Psoas muscle (tissue), 8 donors: ENCODE results near the gene TGFBR3L. TPM values are rescaled to one million over a fixed set of nuclear protein-coding genes. Genes with fewer than 3 reads are reported as not detected.
"Not testable (repeated sequence)": the region's sequence is repeated elsewhere in the genome, so short reads cannot be mapped to it uniquely, and the experiment has no call there.

Source experiments
- ATAC-seq, 4 donors: fragments of 200-7000 bp; cut with Tn5 transposase; one replicate each; pipeline ENCODE4 v1.9.1; 2020; ENCODE audit warnings: moderate library complexity in 3 of 4, mild to moderate bottlenecking in 2 of 4
- DNase-seq, 2 donors: peaks; one replicate each; pipeline ENCODE4 v3.0.0-alpha.2; 2020
- H3K27ac ChIP-seq: fragments of 200-600 bp; one replicate; pipeline ENCODE4 v1.8.0; 2022
- H3K27me3 ChIP-seq, 3 donors: fragments of 200-600 bp in 1 of 3; one replicate each; pipeline versions ENCODE4 v1.6.1 to v1.8.0; 2013 to 2022; ENCODE audit warnings: low read length in 2 of 3, mild to moderate bottlenecking in 2 of 3, moderate library complexity in 1 of 3; ENCODE audit not compliant: insufficient read depth in 3 of 3
- H3K36me3 ChIP-seq, 2 donors: fragments of 200-600 bp in 1 of 2; one replicate each; pipeline versions ENCODE4 v1.6.1 to v1.8.0; 2013 to 2022; ENCODE audit warnings: low read depth in 1 of 2, mild to moderate bottlenecking in 1 of 2, moderate library complexity in 1 of 2; ENCODE audit not compliant: insufficient read depth in 1 of 2
- H3K4me1 ChIP-seq: fragments of 200-600 bp; one replicate; pipeline ENCODE4 v1.8.0; 2022
- H3K4me3 ChIP-seq: fragments of 200-600 bp; one replicate; pipeline ENCODE4 v1.8.0; 2022; ENCODE audit warnings: mild to moderate bottlenecking
- H3K9me3 ChIP-seq: fragments of 200-600 bp; one replicate; pipeline ENCODE4 v1.8.0; 2022
- CTCF ChIP-seq: fragments of 200-600 bp; IDR thresholded peaks from one replicate; pipeline ENCODE4 v1.8.0; 2022; ENCODE audit warnings: antibody characterized with exemption
- WGBS, 3 donors: extraction: QIAGEN DNeasy Blood & Tissue Kit; methylation state at CpG; one replicate each; pipeline versions ENCODE4 v1.1.6 to v1.1.7; 2013; 5-methylcytosine and 5-hydroxymethylcytosine counted together
- intact Hi-C, 2 donors: fragments of 100-400 bp; cut with DNase I; formaldehyde crosslinking; loops; one replicate each; pipeline versions ENCODE4 v1.11.0 to v1.14.2; 2022
- polyA plus RNA-seq, 3 donors: library from polyadenylated mRNA; stranded (reverse); fragments of 200-250 nt; gene quantifications; one replicate each; pipeline ENCODE4 v1.2.3, GENCODE V29; 2013
- total RNA-seq, 4 donors: library from RNA; stranded (reverse); fragmentation: NEBNext Ultra II Directional in 2 of 4; extraction: Animal tissue kit (Norgen Biotek cat#: 25700) in 2 of 4; gene quantifications; one replicate each; pipeline versions ENCODE4 v1.2.1 to v1.2.4, GENCODE V29; 2021 to 2023
- donor health status: healthy with polysubstance abuse.
- donor health status: DM: no; HTN: no; CAD: no; lungs with moderate emphysema.
- donor health status: Bipolar disorder and iron deficiency.
- donor health status: healthy.
- donor health status: DM: yes; HTN: yes; CAD: no.
- donor health status: DM: no; HTN: no; CAD: no.
- donor health status: DM: no; HTN: no; CAD: no.
- donor health status: DM: yes; HTN: yes; CAD: no.

The TGFBR3L gene
- total and polyA plus RNA-seq, 7 donors: 1.2 to 13.0 (median 4.5) TPM

GRCh38 chr19:7915250-7916102 lies 846 bp downstream of the TGFBR3L start:
- H3K4me1 ChIP-seq: peaks cover 14% of the 10 kb centered on the region
- ATAC-seq (no peak), DNase-seq (no peak)
- no peaks in the 10 kb centered on the region for H3K9me3 ChIP-seq
- no peak for TF ChIP-seq CTCF
- intact Hi-C loops: no loop called here
- H3K27ac ChIP-seq: peak overlapping the region; percentile 75
- 34 to 45% (median 42%) methylated on average over 24 of the region's 24 CpGs for WGBS, 3 donors
- peak overlapping the region; percentile 82 for H3K4me3 ChIP-seq
- peaks cover under 1 to 24% of the 10 kb centered on the region in 2 donors for H3K36me3 ChIP-seq
- H3K27me3 ChIP-seq: peaks cover 0 to 14% (median 5%) of the 10 kb centered on the region in 3 donors

GRCh38 chr19:7916103-7916954 lies 1.7 kb downstream of the TGFBR3L start:
- H3K4me3 ChIP-seq: peak overlapping the region; percentile 82
- peak overlapping the region; percentile 75 for H3K27ac ChIP-seq

GRCh38 chr19:7916955-7917266 lies 2.3 kb downstream of the TGFBR3L start:
- intact Hi-C loops: no loop called here
- no peak for DNase-seq
- no peak for TF ChIP-seq CTCF
- Histone ChIP-seq H3K9me3 (no peaks in the 10 kb centered on the region), H3K4me3 (peak overlapping the region; percentile 82), H3K4me1 (peaks cover 24% of the 10 kb centered on the region), H3K36me3 (peaks cover 0 to 14% of the 10 kb centered on the region in 2 donors), H3K27me3 (peaks cover 0 to 14% (median 5%) of the 10 kb centered on the region in 3 donors), H3K27ac (peak overlapping the region; percentile 75)
- WGBS, 3 donors: 7 to 11% (median 8%) methylated on average over 12 of the region's 12 CpGs
- ATAC-seq: no peak

More at GRCh38 chr19:7916103-7916954, 1.7 kb downstream of the TGFBR3L start:
- WGBS, 3 donors: 0 to 1% (median 1%) methylated on average over 53 to 104 of the region's 104 CpGs
- Histone ChIP-seq H3K27me3 (peaks cover 0 to 14% (median 5%) of the 10 kb centered on the region in 3 donors), H3K9me3 (no peaks in the 10 kb centered on the region), H3K4me1 (peaks cover 19% of the 10 kb centered on the region), H3K36me3 (peaks cover 0 to 16% of the 10 kb centered on the region in 2 donors)
- peak in 1 of 2 donors; percentile 67 for DNase-seq
- no peak for ATAC-seq
- intact Hi-C loops: no loop called here
- TF ChIP-seq CTCF: no peak

GRCh38 chr19:7917267-7918061 lies 2.8 kb downstream of the TGFBR3L start:
- TF ChIP-seq CTCF: peak; percentile 49
- peaks cover 24% of the 10 kb centered on the region for H3K4me1 ChIP-seq
- H3K9me3 ChIP-seq: no peaks in the 10 kb centered on the region
- intact Hi-C loops: no loop called here
- DNase-seq (peak in 1 of 2 donors; percentile 77), ATAC-seq (peak in 3 of 4 donors; percentile 12 to 30 (median 28))
- H3K36me3 ChIP-seq: peaks cover 2 to 14% of the 10 kb centered on the region in 2 donors
- H3K27me3 ChIP-seq: peaks cover 0 to 14% (median 5%) of the 10 kb centered on the region in 3 donors
- 2 to 7% (median 4%) methylated on average over 42 to 71 of the region's 71 CpGs for WGBS, 3 donors
- H3K4me3 ChIP-seq: peak overlapping the region; percentile 82
- peak overlapping the region; percentile 75 for H3K27ac ChIP-seq

GRCh38 chr19:7918062-7918614 lies 3.5 kb downstream of the TGFBR3L start:
- peaks cover 24% of the 10 kb centered on the region for H3K4me1 ChIP-seq
- H3K27me3 ChIP-seq: peaks cover 0 to 14% (median 5%) of the 10 kb centered on the region in 3 donors
- 37 to 50% (median 38%) methylated on average over 22 to 29 of the region's 29 CpGs for WGBS, 3 donors

More at GRCh38 chr19:7918062-7918614, 3.5 kb downstream of the TGFBR3L start:
- DNase-seq, intact Hi-C loops, H3K9me3 ChIP-seq, ATAC-seq: not testable (repeated sequence)
- Histone ChIP-seq H3K36me3 (peaks cover 3 to 15% of the 10 kb centered on the region in 2 donors), H3K27ac (peak overlapping the region; percentile 75), H3K4me3 (peak overlapping the region; percentile 82)
